Ovary (tissue), 3 donors: Measurements from ENCODE around the gene ENTPD2.

Experiments used
- CTCF ChIP-seq, 3 donors: fragments of 450-650 bp in 2 of 3; fragments of 200-600 bp in 1 of 3; IDR thresholded peaks; one replicate each; pipeline versions ENCODE4 v1.5.1 to v1.8.0; 2016 to 2022; ENCODE audit warnings: antibody characterized with exemption in 3 of 3, mild to moderate bottlenecking in 1 of 3
- POLR2A ChIP-seq: fragments of 450-650 bp; IDR thresholded peaks from one replicate; pipeline ENCODE4 v1.6.1; 2017; ENCODE audit warnings: antibody characterized with exemption, mild to moderate bottlenecking, moderate library complexity
- donor health status: DM: no; HTN: no; CAD: no.

DNA sequence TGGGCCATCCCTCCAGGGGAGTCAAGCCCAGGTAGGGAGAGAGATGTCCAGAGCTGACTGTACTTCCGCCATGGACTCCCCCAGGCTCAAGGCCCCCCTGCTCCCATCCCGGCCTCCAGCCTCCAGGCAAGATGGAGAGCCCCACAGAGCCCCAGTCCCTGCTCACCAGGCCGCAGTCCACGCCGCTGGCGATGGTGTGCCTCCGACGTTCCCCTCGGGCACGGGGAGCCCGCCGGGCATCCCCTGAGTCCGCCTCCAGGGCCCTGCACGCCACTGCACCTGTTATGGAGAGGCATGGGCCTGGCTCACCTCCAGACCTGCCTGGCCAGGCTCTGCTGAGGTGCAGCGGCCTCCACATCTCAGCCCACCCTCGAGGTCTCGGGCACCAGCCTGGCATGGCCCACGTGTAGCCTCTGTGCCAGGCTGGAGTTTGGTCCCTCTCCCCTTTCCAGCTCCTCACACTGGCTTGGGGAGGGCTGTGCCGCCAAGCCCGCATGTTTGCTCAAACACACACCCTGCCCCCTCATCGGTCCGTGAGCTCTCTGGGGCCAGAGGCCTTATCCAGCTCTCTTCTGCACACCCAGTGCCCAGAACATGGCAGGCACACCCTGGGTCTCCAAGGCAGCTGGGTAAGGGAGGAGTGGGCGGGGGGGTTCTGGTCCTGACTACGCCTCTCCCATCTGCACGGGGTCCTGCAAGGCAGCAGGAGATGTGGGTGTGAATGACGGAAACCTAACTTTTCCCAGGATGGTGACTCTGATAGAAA, 12.4 kb upstream of the ENTPD2 start:
- TF ChIP-seq CTCF (IDR thresholded peaks at IDR 0.05) (no peak), POLR2A (no peak)
